OCI-LY7 (cell line): ENCODE results near the gene CDK14. TPM values are rescaled to one million over a fixed set of nuclear protein-coding genes. Genes with fewer than 3 reads are reported as not detected.

Experiments
- BruUV-seq: library from RNA; stranded (reverse); fragments of 400-500 nt; replicated peaks from 2 replicates; lab custom pipeline; 2021; lab: Mats Ljungman, UMichigan
- CTCF ChIA-PET: fragments of 300-600 bp; sonication (Branson Sonifier 250); formaldehyde crosslinking; loops from one replicate; lab custom pipeline; 2022; ENCODE audit warnings: antibody characterized with exemption; ENCODE audit not compliant: unreplicated experiment; lab: Charles Lee
- POLR2A ChIA-PET: fragments of 300-600 bp; sonication (Branson Sonifier 250); formaldehyde crosslinking; loops from one replicate; lab custom pipeline; 2022; ENCODE audit warnings: antibody characterized with exemption; lab: Charles Lee
- DNase-seq: peaks from one replicate; pipeline ENCODE4 v3.0.0-alpha.2; 2015; ENCODE audit warnings: low spot score
- H2AFZ ChIP-seq: fragments of 200-600 bp; sonication (generic), shearing (Covaris generic); 2 replicates; pipeline ENCODE4 v1.6.1; 2014; ENCODE audit warnings: mild to moderate bottlenecking, antibody characterized with exemption, low read length, moderate library complexity
- H3K27ac ChIP-seq: fragments of 200-600 bp; sonication (generic); 2 replicates; pipeline ENCODE4 v1.5.1; 2014; ENCODE audit warnings: mixed run types, low read depth, mild to moderate bottlenecking, moderate library complexity, low read length, inconsistent platforms; ENCODE audit not compliant: poor library complexity, severe bottlenecking
- H3K36me3 ChIP-seq: fragments of 200-600 bp; sonication (generic); 2 replicates; pipeline ENCODE4 v1.6.1; 2014; ENCODE audit warnings: mild to moderate bottlenecking, antibody characterized with exemption, low read length, moderate library complexity, mixed read lengths; ENCODE audit not compliant: insufficient read depth
- H3K4me1 ChIP-seq: fragments of 200-600 bp; sonication (generic); 2 replicates; pipeline ENCODE4 v1.5.1; 2014; ENCODE audit warnings: mild to moderate bottlenecking, low read length; ENCODE audit not compliant: insufficient read depth, poor library complexity, severe bottlenecking
- H3K4me2 ChIP-seq: fragments of 200-600 bp; sonication (generic); 2 replicates; pipeline ENCODE4 v1.6.1; 2014; ENCODE audit warnings: mild to moderate bottlenecking, low read length
- H3K4me3 ChIP-seq: fragments of 200-600 bp; sonication (generic); 2 replicates; pipeline ENCODE4 v1.5.1; 2014; ENCODE audit warnings: mild to moderate bottlenecking, low read depth, low read length; ENCODE audit not compliant: poor library complexity, severe bottlenecking
- H3K79me2 ChIP-seq: fragments of 200-600 bp; sonication (generic); 2 replicates; pipeline ENCODE4 v1.6.1; 2016; ENCODE audit warnings: low read depth, mild to moderate bottlenecking, low read length, moderate library complexity, mixed read lengths; ENCODE audit not compliant: insufficient read depth
- H3K9me2 ChIP-seq: fragments of 200-600 bp; sonication (generic); 2 replicates; pipeline ENCODE4 v1.6.1; 2016; ENCODE audit warnings: mild to moderate bottlenecking, low read length, mixed read lengths; ENCODE audit not compliant: insufficient read depth
- H3K9me3 ChIP-seq: fragments of 200-600 bp; sonication (generic); 2 replicates; pipeline ENCODE4 v1.6.1; 2014; ENCODE audit warnings: mild to moderate bottlenecking, mixed run types, low read length, mixed read lengths
- H4K20me1 ChIP-seq: fragments of 200-600 bp; sonication (generic); 2 replicates; pipeline ENCODE4 v1.6.1; 2014; ENCODE audit warnings: mild to moderate bottlenecking, antibody characterized with exemption, low read length, moderate library complexity, mixed read lengths; ENCODE audit not compliant: insufficient read depth
- CTCF ChIP-seq: fragments of 200-600 bp; sonication (generic); conservative IDR thresholded peaks from 2 replicates; pipeline ENCODE4 v1.5.1; 2014; ENCODE audit warnings: mild to moderate bottlenecking, antibody characterized with exemption, low read length, moderate library complexity, mixed read lengths
- EZH2phosphoT487 ChIP-seq: fragments of 200-600 bp; sonication (generic); IDR thresholded peaks from 2 replicates; pipeline ENCODE4 v1.6.1; 2018; ENCODE audit warnings: low read depth, borderline replicate concordance, mild to moderate bottlenecking, mixed run types, antibody characterized with exemption, low read length, moderate library complexity, mixed read lengths
- intact Hi-C: fragments of 100-400 bp; cut with micrococcal nuclease; formaldehyde crosslinking; loops from one replicate; pipeline ENCODE4 v1.10.0; 2022; ENCODE audit not compliant: unreplicated experiment
- total RNA-seq, 2 experiments: library from RNA; depleted of rRNA in 1 of 2; stranded (reverse); fragments of >200 nt in 1 of 2; shearing (Covaris generic) in 1 of 2; gene quantifications; 2 replicates each; pipeline ENCODE4 v1.2.3, GENCODE V29; 2014 to 2022

CDK14 gene
- total RNA-seq, 2 experiments from 2014 or later, result 90.7 to 111 TPM

- no peak for DNase-seq
- Histone ChIP-seq H3K4me3 (no peak overlapping the region), H4K20me1 (no peaks in the 10 kb centered on the region), H3K36me3 (peaks cover 13% of the 10 kb centered on the region), H3K4me2 (no peak overlapping the region), H2AFZ (no peak overlapping the region), H3K9me3 (no peaks in the 10 kb centered on the region; the same call in 1 of the 2 replicates), H3K4me1 (no peaks in the 10 kb centered on the region), H3K79me2 (no peaks in the 10 kb centered on the region), H3K9me2 (no peaks in the 10 kb centered on the region), H3K27ac (no peak overlapping the region)
- ChIA-PET CTCF (no interaction called here), POLR2A (no interaction called here)
- intact Hi-C loops, result no loop called here
- TF ChIP-seq EZH2phosphoT487 (no peak), CTCF (no peak)
- BruUV-seq, result no TSS peak
Observed at GRCh38 chr7:90939666-90940065, 343.5 kb downstream of the CDK14 start.

- 0 out of 2 replicates have a peak, but pooled peaks cover 8% of the 10 kb centered on the region for H3K36me3 ChIP-seq
- ChIA-PET POLR2A (interaction anchor here (1.1 to 1.2 kb wide), 2 partner anchors 14 to 84 kb away, joined by 3 to 4 read pairs; no protein-coding TSS in a partner anchor), CTCF (interaction anchor here (0.5 kb wide), 1 partner anchor 44 kb away, joined by 3 read pairs; no protein-coding TSS in a partner anchor)
- no peaks in the 10 kb centered on the region for H3K4me1 ChIP-seq
- intact Hi-C loops, result no loop called here
- no peaks in the 10 kb centered on the region for H4K20me1 ChIP-seq
- no peaks in the 10 kb centered on the region for H3K9me3 ChIP-seq
- no peak for TF ChIP-seq EZH2phosphoT487
- no peak for TF ChIP-seq CTCF
- no peaks in the 10 kb centered on the region for H3K9me2 ChIP-seq
- H3K79me2 ChIP-seq, result no peaks in the 10 kb centered on the region
- BruUV-seq, result no TSS peak
- H3K27ac ChIP-seq, result no peak overlapping the region
- no peak overlapping the region for H2AFZ ChIP-seq
- no peak for DNase-seq
- no peak overlapping the region for H3K4me3 ChIP-seq
- H3K4me2 ChIP-seq, result no peak overlapping the region
Observed at GRCh38 chr7:90944021-90944420, 347.9 kb downstream of the CDK14 start.

DNA sequence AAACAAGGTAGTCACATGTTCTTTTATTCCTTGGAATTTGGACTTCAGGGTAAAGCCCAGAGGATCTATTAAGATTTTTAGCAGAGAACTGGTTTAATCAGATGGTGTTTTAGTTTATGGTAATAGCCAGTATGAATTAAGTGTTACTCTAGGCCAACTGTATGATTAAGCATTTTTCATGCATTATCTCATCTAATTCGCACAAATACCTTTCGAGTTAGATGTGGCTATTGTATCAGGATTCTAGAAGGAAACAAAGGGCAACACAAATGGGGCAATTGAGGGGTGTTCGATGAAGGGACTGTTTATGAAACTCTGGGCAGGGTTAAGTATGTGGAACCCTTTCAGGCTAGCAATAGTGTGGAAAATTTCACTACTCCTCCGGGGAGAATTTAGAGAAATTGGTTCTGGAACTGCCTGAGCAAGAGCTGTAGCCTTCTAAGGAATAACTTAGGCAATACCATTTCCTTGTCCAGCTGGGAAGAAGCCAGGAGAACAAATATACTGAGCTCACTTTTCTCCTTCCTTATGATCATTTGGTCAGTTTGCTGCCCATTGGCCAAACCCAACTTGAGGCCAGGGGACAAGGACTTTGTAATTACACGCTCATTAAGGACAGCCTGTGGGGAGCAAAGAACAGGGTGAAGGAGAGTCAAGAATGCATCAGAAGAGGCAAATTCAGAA lies 349.1 kb downstream of the CDK14 start:
- no peak for DNase-seq
- TF ChIP-seq EZH2phosphoT487, result no peak
- no peak for TF ChIP-seq CTCF
- Histone ChIP-seq H4K20me1 (no peaks in the 10 kb centered on the region), H3K4me1 (no peaks in the 10 kb centered on the region), H3K27ac (no peak overlapping the region), H3K4me2 (no peak overlapping the region), H3K9me3 (no peaks in the 10 kb centered on the region), H2AFZ (no peak overlapping the region), H3K36me3 (0 out of 2 replicates have a peak, but pooled peaks cover 4% of the 10 kb centered on the region), H3K79me2 (no peaks in the 10 kb centered on the region), H3K4me3 (no peak overlapping the region), H3K9me2 (no peaks in the 10 kb centered on the region)
- intact Hi-C loops, result no loop called here
- BruUV-seq, result no TSS peak
- ChIA-PET POLR2A (interaction anchor here (0.6 to 2.2 kb wide), 7 partner anchors 12 to 966 kb away, joined by 3 to 6 read pairs (median 3); no protein-coding TSS in a partner anchor), CTCF (no interaction called here)
